PC-9 (cell line): ENCODE data around the gene C1orf159. TPM values are rescaled to one million over a fixed set of nuclear protein-coding genes. Genes with fewer than 3 reads are reported as not detected.

ENCODE experiments used
- BruUV-seq: library from RNA; stranded (reverse); fragments of 400-500 nt; replicated peaks from 2 replicates; lab custom pipeline; 2021; lab: Mats Ljungman, UMichigan
- CTCF ChIA-PET: fragments of 300-600 bp; sonication (Branson Sonifier 250); formaldehyde crosslinking; loops from one replicate; lab custom pipeline; 2022; ENCODE audit warnings: antibody characterized with exemption; lab: Charles Lee
- POLR2A ChIA-PET: fragments of 300-600 bp; sonication (Branson Sonifier 250); formaldehyde crosslinking; loops from one replicate; lab custom pipeline; 2022; ENCODE audit warnings: antibody characterized with exemption; ENCODE audit not compliant: unreplicated experiment; lab: Charles Lee
- DNase-seq, 2 experiments: peaks; one replicate each; pipeline versions ENCODE4 v3.0.0 to v3.0.0-alpha.2; 2015 to 2022; ENCODE audit warnings: mixed read lengths in 1 of 2
- H2AFZ ChIP-seq: fragments of 200-600 bp; sonication (generic); 2 replicates; pipeline ENCODE4 v1.8.1; 2017; ENCODE audit warnings: antibody characterized with exemption
- H3F3A ChIP-seq: fragments of 200-600 bp; sonication (generic); 2 replicates; pipeline ENCODE4 v1.8.1; 2017; ENCODE audit warnings: antibody characterized with exemption, mild to moderate bottlenecking, low read depth; ENCODE audit not compliant: insufficient read depth
- H3K27ac ChIP-seq: fragments of 200-600 bp; sonication (generic); 2 replicates; pipeline ENCODE4 v1.6.1; 2016; ENCODE audit warnings: mixed run types
- H3K27me3 ChIP-seq: fragments of 200-600 bp; sonication (generic); 2 replicates; pipeline ENCODE4 v1.6.1; 2016; ENCODE audit warnings: low read depth, mixed run types; ENCODE audit not compliant: insufficient read depth
- H3K36me3 ChIP-seq: fragments of 200-600 bp; sonication (generic); 2 replicates; pipeline ENCODE4 v1.6.1; 2016; ENCODE audit warnings: low read depth, mixed run types
- H3K4me1 ChIP-seq: fragments of 200-600 bp; sonication (generic); replicated peaks from 2 replicates; pipeline ENCODE4 v1.6.1; 2016; ENCODE audit warnings: mixed run types; ENCODE audit not compliant: insufficient read depth
- H3K4me2 ChIP-seq: fragments of 200-600 bp; sonication (generic); 2 replicates; pipeline ENCODE4 v1.6.1; 2017; ENCODE audit warnings: mixed run types
- H3K4me3 ChIP-seq: fragments of 200-600 bp; sonication (generic); 2 replicates; pipeline ENCODE4 v1.6.1; 2016; ENCODE audit warnings: mixed run types
- H3K79me2 ChIP-seq: fragments of 200-600 bp; sonication (generic); 2 replicates; pipeline ENCODE4 v1.6.1; 2017; ENCODE audit warnings: low read depth, mixed run types
- H3K9me2 ChIP-seq: fragments of 200-600 bp; sonication (generic); 2 replicates; pipeline ENCODE4 v1.8.1; 2017; ENCODE audit warnings: mild to moderate bottlenecking; ENCODE audit not compliant: insufficient read depth
- H3K9me3 ChIP-seq: fragments of 200-600 bp; sonication (generic); 2 replicates; pipeline ENCODE4 v1.8.1; 2016; ENCODE audit warnings: low read depth; ENCODE audit not compliant: insufficient read depth
- H4K20me1 ChIP-seq: fragments of 200-600 bp; sonication (generic); 2 replicates; pipeline ENCODE4 v1.8.1; 2017; ENCODE audit not compliant: insufficient read depth
- EZH2 ChIP-seq: fragments of 200-600 bp; sonication (generic); IDR thresholded peaks from 2 replicates; pipeline ENCODE4 v1.8.0; 2017; ENCODE audit warnings: antibody characterized with exemption, low read depth
- intact Hi-C: fragments of 100-400 bp; cut with micrococcal nuclease; formaldehyde crosslinking; loops from one replicate; pipeline ENCODE4 v1.10.0; 2022; ENCODE audit not compliant: unreplicated experiment
- total RNA-seq: library from RNA; stranded (reverse); gene quantifications from 2 replicates; pipeline ENCODE4 v1.2.3, GENCODE V29; 2021
- TF ChIP-seq, protein P1 (sequence below): fragments of 200-600 bp; sonication (generic); conservative IDR thresholded peaks from 2 replicates; pipeline ENCODE4 v1.6.1; 2017; ENCODE audit warnings: mixed run types, antibody characterized with exemption, mild to moderate bottlenecking, moderate library complexity

C1orf159 gene
- total RNA-seq, 1 experiment from 2014 or later: 31.1 TPM

DNA sequence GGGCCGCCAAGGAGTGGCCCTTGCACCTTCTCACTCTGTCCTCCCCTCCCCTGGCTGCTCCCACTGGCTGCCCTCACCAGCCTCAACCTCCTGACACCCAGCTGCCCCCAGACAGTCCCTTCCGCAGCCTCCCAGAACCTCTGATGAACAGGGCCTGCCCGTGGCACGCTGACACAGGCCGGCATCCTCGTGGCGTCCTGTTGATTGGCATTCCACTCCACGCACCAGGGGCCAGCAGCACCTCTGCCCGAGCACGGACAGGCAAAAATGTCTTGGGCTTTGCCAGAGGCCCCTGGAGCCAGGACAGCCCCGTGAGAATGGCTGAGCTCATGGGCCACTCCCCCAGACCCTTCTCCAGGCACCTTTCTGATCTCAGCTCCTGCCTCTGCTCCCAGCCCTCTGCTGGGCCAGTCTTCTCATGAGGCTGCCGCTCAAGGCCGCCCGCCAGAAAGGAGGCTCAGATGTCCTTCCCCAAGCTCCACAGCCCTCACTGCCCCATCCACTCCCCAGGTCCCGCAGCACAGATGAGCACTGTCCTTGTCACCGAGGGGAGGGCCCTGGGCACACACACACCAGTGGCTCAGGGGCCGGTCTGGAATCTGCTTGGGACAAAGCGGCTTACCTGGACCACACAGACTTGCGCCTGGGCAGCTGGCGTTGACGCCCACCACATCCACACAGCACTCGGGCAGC lies 26.0 kb downstream of the C1orf159 start:
- no peak overlapping the region for H3K4me3 ChIP-seq
- no peak overlapping the region for H2AFZ ChIP-seq
- intact Hi-C loops: no loop called here
- no peak overlapping the region for H3K4me2 ChIP-seq
- H3K9me3 ChIP-seq: no peaks in the 10 kb centered on the region
- TF ChIP-seq, protein P1, sequence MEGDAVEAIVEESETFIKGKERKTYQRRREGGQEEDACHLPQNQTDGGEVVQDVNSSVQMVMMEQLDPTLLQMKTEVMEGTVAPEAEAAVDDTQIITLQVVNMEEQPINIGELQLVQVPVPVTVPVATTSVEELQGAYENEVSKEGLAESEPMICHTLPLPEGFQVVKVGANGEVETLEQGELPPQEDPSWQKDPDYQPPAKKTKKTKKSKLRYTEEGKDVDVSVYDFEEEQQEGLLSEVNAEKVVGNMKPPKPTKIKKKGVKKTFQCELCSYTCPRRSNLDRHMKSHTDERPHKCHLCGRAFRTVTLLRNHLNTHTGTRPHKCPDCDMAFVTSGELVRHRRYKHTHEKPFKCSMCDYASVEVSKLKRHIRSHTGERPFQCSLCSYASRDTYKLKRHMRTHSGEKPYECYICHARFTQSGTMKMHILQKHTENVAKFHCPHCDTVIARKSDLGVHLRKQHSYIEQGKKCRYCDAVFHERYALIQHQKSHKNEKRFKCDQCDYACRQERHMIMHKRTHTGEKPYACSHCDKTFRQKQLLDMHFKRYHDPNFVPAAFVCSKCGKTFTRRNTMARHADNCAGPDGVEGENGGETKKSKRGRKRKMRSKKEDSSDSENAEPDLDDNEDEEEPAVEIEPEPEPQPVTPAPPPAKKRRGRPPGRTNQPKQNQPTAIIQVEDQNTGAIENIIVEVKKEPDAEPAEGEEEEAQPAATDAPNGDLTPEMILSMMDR: no peak
- TF ChIP-seq EZH2: no peak
- no peak for DNase-seq
- ChIA-PET POLR2A (no interaction called here), CTCF (no interaction called here)
- H3K4me1 ChIP-seq: no peaks in the 10 kb centered on the region
- H3K36me3 ChIP-seq: no peaks in the 10 kb centered on the region
- H3K27ac ChIP-seq: no peak overlapping the region
- BruUV-seq: no TSS peak
- H3K27me3 ChIP-seq: no peaks in the 10 kb centered on the region
- no peaks in the 10 kb centered on the region for H3K9me2 ChIP-seq
- H4K20me1 ChIP-seq: no peaks in the 10 kb centered on the region
- no peaks in the 10 kb centered on the region for H3K79me2 ChIP-seq
- H3F3A ChIP-seq: peaks cover 9% of the 10 kb centered on the region; the same call in 1 of the 2 replicates

DNA sequence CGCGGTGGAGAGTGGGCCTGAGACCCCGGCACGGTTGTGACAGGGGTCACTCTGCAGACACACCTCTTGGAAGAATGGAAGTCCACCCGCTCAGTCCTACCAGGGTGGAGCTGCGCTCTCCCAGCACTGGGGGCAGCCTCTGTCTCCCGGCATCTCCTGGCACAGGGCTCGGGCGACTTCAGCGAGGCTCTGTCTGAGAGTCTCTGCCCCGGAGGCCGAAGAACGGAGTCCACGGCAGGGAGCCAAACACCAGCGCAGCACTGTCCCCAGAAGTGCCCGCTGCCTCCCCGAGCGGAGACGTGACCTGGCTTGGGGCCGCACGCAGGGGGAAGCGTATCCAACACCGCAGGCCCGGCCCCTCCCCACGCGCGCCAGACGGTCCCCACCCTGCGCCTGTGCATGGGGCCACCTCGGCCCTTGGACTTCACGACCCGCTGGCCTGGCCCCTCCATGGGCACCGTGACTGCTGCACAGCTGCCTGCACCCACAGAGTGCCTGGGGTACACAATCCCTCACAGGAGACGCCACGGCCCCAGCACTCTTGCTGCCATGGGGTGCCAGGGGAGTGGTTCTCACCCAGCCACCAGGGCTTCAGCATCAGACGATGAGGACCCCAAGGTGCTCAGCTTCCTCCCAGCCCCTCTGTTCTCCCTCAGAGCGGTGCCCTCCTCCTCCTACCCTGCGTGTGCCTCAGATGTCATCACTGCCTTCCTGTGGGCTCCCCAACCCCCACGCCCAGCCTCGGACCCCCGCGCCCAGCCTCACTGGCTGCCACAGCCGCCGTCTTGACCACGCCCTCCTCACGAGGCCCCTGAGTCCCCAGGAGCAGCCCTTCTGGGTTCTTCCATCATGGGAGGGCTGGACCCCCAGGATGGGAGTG lies 26.8 kb downstream of the C1orf159 start:
- POLR2A ChIA-PET: no interaction called here
- intact Hi-C loops: no loop called here
- BruUV-seq: no TSS peak
- Histone ChIP-seq H2AFZ (no peak overlapping the region), H3K4me2 (no peak overlapping the region), H3K9me2 (no peaks in the 10 kb centered on the region), H3K9me3 (no peaks in the 10 kb centered on the region), H3K27ac (no peak overlapping the region), H3K79me2 (no peaks in the 10 kb centered on the region), H3K36me3 (no peaks in the 10 kb centered on the region), H3K27me3 (no peaks in the 10 kb centered on the region), H3K4me3 (no peak overlapping the region), H3K4me1 (no peaks in the 10 kb centered on the region), H3F3A (peaks cover 10% of the 10 kb centered on the region; the same call in 1 of the 2 replicates), H4K20me1 (no peaks in the 10 kb centered on the region)
- CTCF ChIA-PET: no interaction called here
- DNase-seq: no peak
- TF ChIP-seq, protein P1: no peak
- no peak for TF ChIP-seq EZH2

DNA sequence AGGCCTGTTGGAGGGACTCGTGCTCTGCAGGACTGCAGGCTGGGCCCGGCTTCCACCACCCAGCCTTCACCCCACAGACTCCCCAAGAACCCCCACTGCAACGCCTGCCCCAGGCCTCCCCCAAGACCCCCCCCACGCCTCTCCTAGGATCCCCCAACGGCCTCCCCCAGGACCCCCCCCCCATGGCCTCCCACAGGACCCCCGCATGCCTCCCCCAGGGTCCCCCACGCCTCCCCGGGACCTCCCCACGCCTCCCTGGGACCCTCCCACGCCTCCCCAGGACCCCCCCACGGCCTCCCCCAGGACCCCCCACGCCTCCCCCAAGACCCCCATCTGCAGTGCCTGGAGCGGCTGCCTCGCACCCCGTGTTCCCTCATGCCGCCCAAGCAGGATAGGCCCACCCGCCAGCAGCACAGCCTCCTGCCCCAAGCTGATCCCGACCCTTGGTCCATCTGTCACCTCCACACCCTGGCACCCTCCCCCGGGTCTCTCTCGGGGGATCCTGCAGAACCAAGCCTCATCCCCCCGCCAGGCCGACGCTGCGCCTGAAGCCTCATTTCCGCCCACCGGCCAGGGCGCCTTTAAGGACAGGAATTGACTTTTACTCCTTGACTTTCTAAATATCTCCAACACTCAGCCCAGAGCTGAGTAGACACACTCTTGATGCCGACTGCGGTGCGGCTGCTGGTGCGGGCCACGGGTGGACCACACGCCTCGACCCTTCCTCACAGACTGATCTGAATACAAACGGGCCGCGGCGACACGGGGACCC lies 27.7 kb downstream of the C1orf159 start:
- ChIA-PET POLR2A (no interaction called here), CTCF (no interaction called here)
- no peak overlapping the region for H3K27ac ChIP-seq
- intact Hi-C loops: no loop called here
- no peaks in the 10 kb centered on the region for H3K27me3 ChIP-seq
- DNase-seq: no peak
- no peak for TF ChIP-seq EZH2
- TF ChIP-seq, protein P1: no peak
- H3K36me3 ChIP-seq: no peaks in the 10 kb centered on the region
- no peaks in the 10 kb centered on the region for H4K20me1 ChIP-seq
- no TSS peak for BruUV-seq
- no peak overlapping the region for H3K4me3 ChIP-seq
- peaks cover 9% of the 10 kb centered on the region; the same call in 1 of the 2 replicates for H3F3A ChIP-seq
- H2AFZ ChIP-seq: no peak overlapping the region
- H3K9me2 ChIP-seq: no peaks in the 10 kb centered on the region
- H3K4me2 ChIP-seq: no peak overlapping the region
- H3K79me2 ChIP-seq: no peaks in the 10 kb centered on the region
- H3K4me1 ChIP-seq: no peaks in the 10 kb centered on the region
- H3K9me3 ChIP-seq: no peaks in the 10 kb centered on the region
